ENCODE measurements around the gene MRPL41.

- TF ChIP-seq CTCF (IDR thresholded peaks at IDR 0.05) (no peak), EZH2phosphoT487 (IDR thresholded peaks at IDR 0.05) (no peak)
Observed at GRCh38 chr9:137547687-137548543, 3.8 kb upstream of the MRPL41 start.

Measured in neural progenitor cell (in vitro differentiated cells).